ENCODE measurements around the gene PTGES3.

Gene PTGES3

DNA sequence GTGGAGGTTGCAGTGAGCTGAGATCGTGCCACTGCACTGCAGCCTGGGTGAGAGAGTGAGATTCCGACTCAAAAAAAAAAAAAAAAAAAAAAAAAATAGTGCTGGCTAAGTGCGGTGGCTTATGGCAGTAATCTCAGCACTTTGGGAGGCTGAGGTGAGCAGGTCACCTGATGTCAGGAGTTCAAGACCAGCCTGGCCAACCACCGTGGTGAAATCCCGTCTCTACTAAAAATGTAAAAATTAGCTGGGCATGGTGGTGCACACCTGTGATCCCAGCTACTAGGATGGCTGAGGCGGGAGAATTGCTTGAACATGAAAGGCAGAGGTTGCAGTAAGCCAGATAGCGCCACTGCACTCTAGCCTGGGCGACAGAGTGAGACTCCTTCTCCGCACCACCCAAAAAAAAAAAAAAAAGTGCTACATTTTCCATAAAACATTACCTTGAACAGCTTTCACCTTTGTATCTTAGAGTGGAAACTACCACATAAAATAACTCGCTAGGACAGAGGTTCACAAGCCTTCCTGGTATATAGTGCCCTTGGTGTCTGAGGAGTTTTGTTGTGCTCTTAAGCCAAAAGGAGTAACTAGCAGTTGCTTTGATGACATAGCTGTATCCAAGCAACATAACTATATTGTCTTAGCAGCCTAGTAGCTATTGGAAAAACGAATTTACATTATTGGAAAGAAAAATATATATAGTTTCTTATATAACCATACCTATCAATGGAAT, 11.1 kb downstream of the PTGES3 start:
- no peak overlapping the region for H2AFZ ChIP-seq (ENCODE audit: low read depth, low read length)
- H3K9ac ChIP-seq (ENCODE audit: low read length), result peak overlapping the region; percentile 41
- no peak overlapping the region for H3K27ac ChIP-seq (ENCODE audit: low read length, poor library complexity, severe bottlenecking)
- peaks cover 15 to 36% of the 10 kb centered on the region in 2 experiments for H3K36me3 ChIP-seq (ENCODE audit: control insufficient read depth in 1 of 2, insufficient read depth in 2 of 2, low read depth in 1 of 2, low read length in 2 of 2)
- H3K23ac ChIP-seq (ENCODE audit: low read length in 2 of 2), result no peak overlapping the region
- no peak for DNase-seq
- H3K4me1 ChIP-seq (ENCODE audit: control insufficient read depth, insufficient read depth, low read depth, low read length), result peaks cover 5% of the 10 kb centered on the region
- H2BK15ac ChIP-seq (ENCODE audit: low read depth, poor library complexity, severe bottlenecking), result no peak overlapping the region
- no peak overlapping the region for H4K91ac ChIP-seq (ENCODE audit: low read length)
- no peak overlapping the region for H3K4ac ChIP-seq (ENCODE audit: low read depth in 1 of 2, low read length in 2 of 2)
- H3K4me3 ChIP-seq (ENCODE audit: insufficient read depth in 1 of 2, low read depth in 1 of 2, low read length in 2 of 2), result no peak overlapping the region
- no peak overlapping the region for H3K18ac ChIP-seq (ENCODE audit: low read depth in 1 of 2, low read length in 2 of 2)
- no peak overlapping the region for H2BK120ac ChIP-seq (ENCODE audit: low read depth, low read length)
- 94% methylated on average over 10 of the region's 11 CpGs for WGBS
- no peaks in the 10 kb centered on the region for H3K79me1 ChIP-seq (replicated peaks; ENCODE audit: low read length, poor library complexity, severe bottlenecking)
- H3K9me3 ChIP-seq (ENCODE audit: control insufficient read depth, low read length), result no peaks in the 10 kb centered on the region
- no peak overlapping the region for H2BK5ac ChIP-seq (ENCODE audit: low read depth, low read length, poor library complexity, severe bottlenecking)
- no peak overlapping the region for H2AK5ac ChIP-seq (ENCODE audit: low read length, severe bottlenecking)
- H3K27me3 ChIP-seq (ENCODE audit: control insufficient read depth in 1 of 2, insufficient read depth in 1 of 2, low read length in 2 of 2), result no peaks in the 10 kb centered on the region
- no peak overlapping the region for H3K14ac ChIP-seq (ENCODE audit: low read length in 2 of 2)
- no peak overlapping the region for H2BK12ac ChIP-seq (ENCODE audit: low read length in 2 of 2)
- no peak overlapping the region for H3K4me2 ChIP-seq (ENCODE audit: low read length, poor library complexity, severe bottlenecking)
- no peak overlapping the region for H4K8ac ChIP-seq (ENCODE audit: low read length)

DNA sequence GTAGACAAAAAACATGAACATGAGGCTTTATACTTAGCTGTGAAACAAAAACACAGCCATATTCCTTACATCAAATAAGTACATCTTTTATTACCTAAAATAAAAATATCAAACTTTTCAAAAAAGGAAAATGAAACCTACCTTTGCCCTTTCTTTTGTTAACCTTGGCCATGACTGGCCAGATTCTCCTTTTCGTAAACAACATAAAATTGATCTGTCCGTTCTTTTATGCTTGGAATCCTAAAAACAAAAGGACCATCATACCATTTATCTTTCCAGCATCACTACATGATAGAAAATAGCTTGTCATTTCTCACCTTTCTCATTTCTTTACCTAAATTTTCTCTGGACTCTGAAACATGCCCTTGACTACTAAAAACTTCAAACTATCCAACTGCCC, 16.5 kb downstream of the PTGES3 start:
- Histone ChIP-seq H2AFZ (ENCODE audit: low read depth, low read length) (no peak overlapping the region), H4K8ac (ENCODE audit: low read length) (no peak overlapping the region), H3K27ac (ENCODE audit: low read length, poor library complexity, severe bottlenecking) (no peak overlapping the region), H3K9me3 (ENCODE audit: control insufficient read depth, low read length) (no peaks in the 10 kb centered on the region), H2BK12ac (ENCODE audit: low read length in 2 of 2) (no peak overlapping the region), H3K23ac (ENCODE audit: low read length in 2 of 2) (no peak overlapping the region), H2BK120ac (ENCODE audit: low read depth, low read length) (no peak overlapping the region), H3K36me3 (ENCODE audit: control insufficient read depth in 1 of 2, insufficient read depth in 2 of 2, low read depth in 1 of 2, low read length in 2 of 2) (peaks cover 29 to 61% of the 10 kb centered on the region in 2 experiments), H3K14ac (ENCODE audit: low read length in 2 of 2) (no peak overlapping the region), H2AK5ac (ENCODE audit: low read length, severe bottlenecking) (no peak overlapping the region), H3K4me3 (ENCODE audit: insufficient read depth in 1 of 2, low read depth in 1 of 2, low read length in 2 of 2) (no peak overlapping the region), H3K27me3 (ENCODE audit: control insufficient read depth in 1 of 2, insufficient read depth in 1 of 2, low read length in 2 of 2) (no peaks in the 10 kb centered on the region), H2BK5ac (ENCODE audit: low read depth, low read length, poor library complexity, severe bottlenecking) (no peak overlapping the region), H3K18ac (ENCODE audit: low read depth in 1 of 2, low read length in 2 of 2) (no peak overlapping the region), H2BK15ac (ENCODE audit: low read depth, poor library complexity, severe bottlenecking) (no peak overlapping the region), H3K4me2 (ENCODE audit: low read length, poor library complexity, severe bottlenecking) (no peak overlapping the region), H3K4ac (ENCODE audit: low read depth in 1 of 2, low read length in 2 of 2) (no peak overlapping the region), H3K4me1 (ENCODE audit: control insufficient read depth, insufficient read depth, low read depth, low read length) (peaks cover 4% of the 10 kb centered on the region), H4K91ac (ENCODE audit: low read length) (no peak overlapping the region), H3K9ac (ENCODE audit: low read length) (no peak overlapping the region), H3K79me1 (replicated peaks; ENCODE audit: low read length, poor library complexity, severe bottlenecking) (peaks cover 10% of the 10 kb centered on the region)
- no peak for DNase-seq
- WGBS, result 97% methylated on average over 2 of the region's 2 CpGs

DNA sequence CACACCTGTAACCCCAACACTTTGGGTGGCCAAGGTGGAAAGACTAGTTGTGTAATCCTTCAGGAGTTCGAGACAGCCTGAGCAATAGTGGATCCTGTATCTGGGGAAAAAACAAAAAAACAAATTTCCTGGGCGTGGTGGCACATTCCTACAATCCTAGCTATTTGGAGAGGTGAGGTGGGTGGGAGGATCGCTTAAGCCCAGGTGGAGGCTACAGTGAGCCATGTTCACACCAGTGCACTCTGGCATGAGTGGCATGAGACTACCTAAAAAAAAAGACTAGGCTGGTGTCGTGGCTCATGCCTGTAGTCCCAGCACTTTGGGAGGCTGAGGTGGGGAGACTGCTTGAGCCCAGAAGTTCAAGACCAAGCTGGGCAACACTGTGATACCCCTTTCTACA, 17.2 kb downstream of the PTGES3 start:
- Histone ChIP-seq H4K91ac (ENCODE audit: low read length) (no peak overlapping the region), H3K14ac (ENCODE audit: low read length in 2 of 2) (no peak overlapping the region), H4K8ac (ENCODE audit: low read length) (no peak overlapping the region), H2BK15ac (ENCODE audit: low read depth, poor library complexity, severe bottlenecking) (no peak overlapping the region), H3K4me1 (ENCODE audit: control insufficient read depth, insufficient read depth, low read depth, low read length) (peaks cover 4% of the 10 kb centered on the region), H2BK120ac (ENCODE audit: low read depth, low read length) (no peak overlapping the region), H3K27me3 (ENCODE audit: control insufficient read depth in 1 of 2, insufficient read depth in 1 of 2, low read length in 2 of 2) (no peaks in the 10 kb centered on the region), H3K9ac (ENCODE audit: low read length) (no peak overlapping the region), H3K79me1 (replicated peaks; ENCODE audit: low read length, poor library complexity, severe bottlenecking) (peaks cover 12% of the 10 kb centered on the region), H2AFZ (ENCODE audit: low read depth, low read length) (no peak overlapping the region), H3K9me3 (ENCODE audit: control insufficient read depth, low read length) (no peaks in the 10 kb centered on the region), H3K23ac (ENCODE audit: low read length in 2 of 2) (no peak overlapping the region), H2BK12ac (ENCODE audit: low read length in 2 of 2) (no peak overlapping the region), H3K36me3 (ENCODE audit: control insufficient read depth in 1 of 2, insufficient read depth in 2 of 2, low read depth in 1 of 2, low read length in 2 of 2) (peaks cover 31 to 68% of the 10 kb centered on the region in 2 experiments), H2AK5ac (ENCODE audit: low read length, severe bottlenecking) (no peak overlapping the region), H3K4ac (ENCODE audit: low read depth in 1 of 2, low read length in 2 of 2) (no peak overlapping the region), H3K4me2 (ENCODE audit: low read length, poor library complexity, severe bottlenecking) (no peak overlapping the region), H3K27ac (ENCODE audit: low read length, poor library complexity, severe bottlenecking) (no peak overlapping the region), H3K18ac (ENCODE audit: low read depth in 1 of 2, low read length in 2 of 2) (no peak overlapping the region), H3K4me3 (ENCODE audit: insufficient read depth in 1 of 2, low read depth in 1 of 2, low read length in 2 of 2) (peak overlapping the region in 1 of 2 experiments; percentile 14), H2BK5ac (ENCODE audit: low read depth, low read length, poor library complexity, severe bottlenecking) (no peak overlapping the region)
- 97% methylated on average over 3 of the region's 4 CpGs for WGBS
- DNase-seq, result no peak

DNA sequence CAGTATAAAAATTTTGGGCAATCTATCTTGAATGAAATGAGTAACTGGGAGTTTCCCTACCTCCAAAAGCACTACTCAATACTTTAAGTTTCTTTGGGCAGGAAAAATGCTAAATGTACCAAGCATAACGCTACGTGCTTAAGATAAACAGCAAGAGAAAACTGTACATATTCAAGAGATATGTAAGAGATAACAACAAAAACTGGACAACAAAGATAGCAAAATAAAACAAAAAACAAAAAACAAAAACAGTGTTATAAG, 20.0 kb downstream of the PTGES3 start:
- Histone ChIP-seq H3K79me1 (replicated peaks; ENCODE audit: low read length, poor library complexity, severe bottlenecking) (peaks cover 17% of the 10 kb centered on the region), H2BK12ac (ENCODE audit: low read length in 2 of 2) (no peak overlapping the region), H4K8ac (ENCODE audit: low read length) (no peak overlapping the region), H3K23ac (ENCODE audit: low read length in 2 of 2) (no peak overlapping the region), H2BK5ac (ENCODE audit: low read depth, low read length, poor library complexity, severe bottlenecking) (no peak overlapping the region), H3K4me2 (ENCODE audit: low read length, poor library complexity, severe bottlenecking) (no peak overlapping the region), H3K4ac (ENCODE audit: low read depth in 1 of 2, low read length in 2 of 2) (no peak overlapping the region), H3K27ac (ENCODE audit: low read length, poor library complexity, severe bottlenecking) (no peak overlapping the region), H3K27me3 (ENCODE audit: control insufficient read depth in 1 of 2, insufficient read depth in 1 of 2, low read length in 2 of 2) (no peaks in the 10 kb centered on the region), H2BK15ac (ENCODE audit: low read depth, poor library complexity, severe bottlenecking) (no peak overlapping the region), H3K4me3 (ENCODE audit: insufficient read depth in 1 of 2, low read depth in 1 of 2, low read length in 2 of 2) (no peak overlapping the region), H2AK5ac (ENCODE audit: low read length, severe bottlenecking) (no peak overlapping the region), H2BK120ac (ENCODE audit: low read depth, low read length) (no peak overlapping the region), H3K14ac (ENCODE audit: low read length in 2 of 2) (no peak overlapping the region), H2AFZ (ENCODE audit: low read depth, low read length) (no peak overlapping the region), H3K9me3 (ENCODE audit: control insufficient read depth, low read length) (no peaks in the 10 kb centered on the region), H3K9ac (ENCODE audit: low read length) (no peak overlapping the region), H3K18ac (ENCODE audit: low read depth in 1 of 2, low read length in 2 of 2) (no peak overlapping the region), H4K91ac (ENCODE audit: low read length) (no peak overlapping the region), H3K36me3 (ENCODE audit: control insufficient read depth in 1 of 2, insufficient read depth in 2 of 2, low read depth in 1 of 2, low read length in 2 of 2) (peaks cover 37 to 94% of the 10 kb centered on the region in 2 experiments), H3K4me1 (ENCODE audit: control insufficient read depth, insufficient read depth, low read depth, low read length) (no peaks in the 10 kb centered on the region)
- DNase-seq, result no peak
- no CpG with 5 or more reads among the region's 2 CpGs for WGBS
